ENCODE data around the gene PTGER2.
A peak's percentile ranks its signal among the peaks of the same experiment; 100 is the strongest.

Gene PTGER2, protein sequence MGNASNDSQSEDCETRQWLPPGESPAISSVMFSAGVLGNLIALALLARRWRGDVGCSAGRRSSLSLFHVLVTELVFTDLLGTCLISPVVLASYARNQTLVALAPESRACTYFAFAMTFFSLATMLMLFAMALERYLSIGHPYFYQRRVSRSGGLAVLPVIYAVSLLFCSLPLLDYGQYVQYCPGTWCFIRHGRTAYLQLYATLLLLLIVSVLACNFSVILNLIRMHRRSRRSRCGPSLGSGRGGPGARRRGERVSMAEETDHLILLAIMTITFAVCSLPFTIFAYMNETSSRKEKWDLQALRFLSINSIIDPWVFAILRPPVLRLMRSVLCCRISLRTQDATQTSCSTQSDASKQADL

DNA sequence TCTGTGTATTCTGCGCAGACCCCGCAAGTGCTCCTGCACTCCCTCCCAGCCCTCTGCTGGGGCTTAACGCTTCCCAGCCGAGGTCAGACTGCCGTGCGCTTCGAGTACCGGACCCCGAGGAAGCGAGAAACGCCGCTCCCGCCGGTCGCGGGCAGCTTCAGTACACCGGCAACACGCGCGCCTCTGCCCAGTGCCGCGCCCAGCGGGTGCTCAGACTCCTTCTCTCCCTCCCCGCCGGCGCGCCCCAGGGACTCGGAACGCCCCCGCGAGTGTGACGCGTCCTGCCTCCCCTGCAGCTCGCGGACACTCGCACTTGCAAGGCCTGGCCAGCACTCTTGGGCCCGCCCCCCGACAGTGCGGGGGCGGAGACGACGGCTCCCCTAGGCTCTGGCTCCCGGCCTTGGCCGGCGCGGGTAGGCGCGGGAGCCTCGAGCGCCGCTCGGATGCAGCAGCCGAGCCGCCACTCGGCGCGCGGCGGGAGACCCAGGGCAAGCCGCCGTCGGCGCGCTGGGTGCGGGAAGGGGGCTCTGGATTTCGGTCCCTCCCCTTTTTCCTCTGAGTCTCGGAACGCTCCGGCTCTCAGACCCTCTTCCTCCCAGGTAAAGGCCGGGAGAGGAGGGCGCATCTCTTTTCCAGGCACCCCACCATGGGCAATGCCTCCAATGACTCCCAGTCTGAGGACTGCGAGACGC lies at the start of gene PTGER2:
Gene PTGER2 (plus strand): TSS at position 410 of the 692 bp plus-strand sequence. CDS start 237 bp downstream, at position 647.
- FAIRE-seq (peak; percentile 98), DNase-seq (ENCODE audit: insufficient read length, low spot score) (peak; percentile 90)

DNA sequence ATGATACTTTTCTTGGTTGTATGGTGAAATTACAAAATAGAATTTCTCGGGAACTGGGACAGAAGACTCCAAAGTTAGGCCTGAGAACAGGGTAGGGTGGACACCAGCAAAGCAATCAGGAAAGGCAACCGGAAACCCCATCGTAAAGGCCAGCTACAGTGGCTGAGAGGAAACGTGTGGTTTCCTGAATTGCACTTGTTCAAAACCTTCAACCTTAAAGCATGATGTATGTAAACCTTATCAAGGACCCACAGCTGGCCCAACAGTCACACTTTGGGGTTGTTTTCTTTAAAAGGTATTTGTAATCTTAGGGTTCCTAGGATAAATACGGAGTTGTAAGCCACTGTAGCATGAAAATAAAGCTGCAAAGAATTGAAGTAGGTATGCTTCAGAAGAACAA lies 48.9 kb upstream of the PTGER2 start:
- FAIRE-seq, result no peak
- DNase-seq (ENCODE audit: insufficient read length, low spot score), result no peak

DNA sequence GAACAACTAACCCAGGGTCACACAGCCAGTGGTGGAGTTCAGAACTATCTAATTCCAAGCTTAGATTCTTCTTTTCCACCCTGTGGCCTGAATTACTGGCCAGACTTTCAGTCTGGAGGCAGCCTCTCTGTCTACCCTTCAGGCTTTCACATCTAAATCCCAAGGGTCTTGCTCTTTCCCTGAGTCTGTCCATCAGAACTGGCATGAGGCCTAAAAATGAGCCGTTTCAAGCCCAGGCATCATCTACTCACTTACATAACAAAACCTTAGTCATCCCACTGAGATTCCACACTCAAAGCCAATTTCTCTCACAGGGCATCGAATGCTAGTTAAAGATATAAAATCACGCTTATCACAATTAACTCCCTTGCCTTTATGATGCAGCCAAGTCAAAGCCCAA lies 47.9 kb upstream of the PTGER2 start:
- DNase-seq (ENCODE audit: insufficient read length, low spot score) (no peak), FAIRE-seq (peak; percentile 75)

DNA sequence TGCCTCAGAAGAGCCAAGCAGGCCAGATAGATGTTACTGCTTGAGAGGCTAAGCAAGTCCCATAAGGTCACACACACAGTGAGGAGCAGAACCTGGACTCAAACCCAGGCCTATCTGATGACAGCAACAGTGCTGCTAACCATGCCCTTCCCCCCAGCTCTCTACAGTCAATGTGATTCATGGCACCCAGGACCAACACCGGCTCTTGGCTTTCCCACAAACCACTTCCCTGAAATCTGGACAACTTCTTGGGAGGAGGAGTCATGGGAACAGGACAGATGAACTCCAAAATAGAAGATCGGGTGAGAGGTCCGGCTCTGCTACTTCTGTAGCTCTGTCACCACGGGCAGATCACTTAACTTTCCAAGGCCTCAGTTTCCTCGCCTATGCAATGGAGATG lies 47.3 kb upstream of the PTGER2 start:
- FAIRE-seq (peak; percentile 23), DNase-seq (ENCODE audit: insufficient read length, low spot score) (no peak)

DNA sequence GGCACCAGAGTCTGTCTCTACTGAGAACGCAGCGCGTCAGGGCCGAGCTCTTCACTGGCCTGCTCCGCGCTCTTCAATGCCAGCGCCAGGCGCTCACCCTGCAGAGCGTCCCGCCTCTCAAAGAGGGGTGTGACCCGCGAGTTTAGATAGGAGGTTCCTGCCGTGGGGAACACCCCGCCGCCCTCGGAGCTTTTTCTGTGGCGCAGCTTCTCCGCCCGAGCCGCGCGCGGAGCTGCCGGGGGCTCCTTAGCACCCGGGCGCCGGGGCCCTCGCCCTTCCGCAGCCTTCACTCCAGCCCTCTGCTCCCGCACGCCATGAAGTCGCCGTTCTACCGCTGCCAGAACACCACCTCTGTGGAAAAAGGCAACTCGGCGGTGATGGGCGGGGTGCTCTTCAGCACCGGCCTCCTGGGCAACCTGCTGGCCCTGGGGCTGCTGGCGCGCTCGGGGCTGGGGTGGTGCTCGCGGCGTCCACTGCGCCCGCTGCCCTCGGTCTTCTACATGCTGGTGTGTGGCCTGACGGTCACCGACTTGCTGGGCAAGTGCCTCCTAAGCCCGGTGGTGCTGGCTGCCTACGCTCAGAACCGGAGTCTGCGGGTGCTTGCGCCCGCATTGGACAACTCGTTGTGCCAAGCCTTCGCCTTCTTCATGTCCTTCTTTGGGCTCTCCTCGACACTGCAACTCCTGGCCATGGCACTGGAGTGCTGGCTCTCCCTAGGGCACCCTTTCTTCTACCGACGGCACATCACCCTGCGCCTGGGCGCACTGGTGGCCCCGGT lies 46.4 kb upstream of the PTGER2 start, which contains the start of gene PTGDR:
Gene PTGDR (plus strand): TSS at position 198 of the 778 bp plus-strand sequence. CDS start 117 bp downstream, at position 315.
- no peak for FAIRE-seq
- DNase-seq (ENCODE audit: insufficient read length, low spot score), result no peak

DNA sequence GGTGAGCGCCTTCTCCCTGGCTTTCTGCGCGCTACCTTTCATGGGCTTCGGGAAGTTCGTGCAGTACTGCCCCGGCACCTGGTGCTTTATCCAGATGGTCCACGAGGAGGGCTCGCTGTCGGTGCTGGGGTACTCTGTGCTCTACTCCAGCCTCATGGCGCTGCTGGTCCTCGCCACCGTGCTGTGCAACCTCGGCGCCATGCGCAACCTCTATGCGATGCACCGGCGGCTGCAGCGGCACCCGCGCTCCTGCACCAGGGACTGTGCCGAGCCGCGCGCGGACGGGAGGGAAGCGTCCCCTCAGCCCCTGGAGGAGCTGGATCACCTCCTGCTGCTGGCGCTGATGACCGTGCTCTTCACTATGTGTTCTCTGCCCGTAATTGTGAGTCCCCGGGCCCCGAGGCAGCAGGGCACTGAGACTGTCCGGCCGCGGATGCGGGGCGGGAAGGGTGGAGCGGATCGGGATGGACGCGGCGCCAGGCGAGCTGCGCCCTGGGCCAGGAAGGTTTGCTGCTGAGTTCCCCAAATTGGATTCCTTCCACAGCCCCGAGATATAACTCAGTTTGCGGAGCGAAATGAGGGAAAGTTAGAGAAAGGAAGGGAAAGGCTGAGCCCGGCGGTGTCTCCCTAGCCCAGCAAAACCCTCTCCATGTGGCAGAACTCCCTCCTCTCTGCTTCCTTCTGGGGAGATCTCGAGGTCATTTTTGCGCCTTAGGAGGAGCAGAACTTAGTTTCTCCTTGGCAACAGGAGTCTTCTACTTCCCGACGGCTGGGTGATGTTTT lies 45.6 kb upstream of the PTGER2 start:
- DNase-seq (ENCODE audit: insufficient read length, low spot score), result no peak
- FAIRE-seq, result peak; percentile 9

DNA sequence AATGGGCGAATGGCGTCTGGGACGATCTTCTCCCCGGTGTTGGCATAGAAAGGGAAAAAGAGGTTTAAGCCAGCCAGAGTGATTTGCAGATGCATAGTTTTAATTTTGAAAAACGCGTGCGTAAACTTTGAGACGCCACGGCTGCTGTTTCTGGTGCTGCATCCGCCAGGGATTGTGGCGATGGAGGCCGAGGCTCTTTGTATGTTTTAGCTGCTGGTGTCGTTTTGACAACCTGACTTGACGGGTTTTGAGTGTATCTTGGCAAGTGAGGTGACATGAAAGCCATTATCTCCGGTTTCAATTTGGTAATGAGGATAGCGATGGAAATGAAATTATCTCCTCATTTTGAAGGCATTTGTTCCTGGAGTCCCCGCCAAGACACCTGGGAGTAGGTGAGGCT lies 45.0 kb upstream of the PTGER2 start:
- peak; percentile 57 for FAIRE-seq
- no peak for DNase-seq (ENCODE audit: insufficient read length, low spot score)

DNA sequence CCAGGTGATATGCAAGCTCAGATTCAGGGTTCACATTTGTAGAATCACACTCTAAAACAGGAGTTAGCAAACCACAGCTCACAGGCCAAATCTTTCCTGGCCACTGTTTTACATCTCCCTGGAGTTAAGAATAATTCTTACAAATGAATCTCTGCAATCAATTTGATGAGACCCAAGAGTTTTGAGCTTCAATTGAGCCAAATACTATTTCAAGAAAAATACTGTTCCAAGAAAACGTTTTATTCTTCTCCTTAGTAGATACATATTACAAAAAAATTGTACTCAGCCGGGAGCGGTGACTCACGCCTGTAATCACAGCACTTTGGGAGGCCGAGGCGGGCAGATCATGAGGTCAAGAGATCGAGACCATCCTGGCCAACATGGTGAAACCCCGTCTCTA lies 44.1 kb upstream of the PTGER2 start:
- no peak for FAIRE-seq
- DNase-seq (ENCODE audit: insufficient read length, low spot score), result no peak

DNA sequence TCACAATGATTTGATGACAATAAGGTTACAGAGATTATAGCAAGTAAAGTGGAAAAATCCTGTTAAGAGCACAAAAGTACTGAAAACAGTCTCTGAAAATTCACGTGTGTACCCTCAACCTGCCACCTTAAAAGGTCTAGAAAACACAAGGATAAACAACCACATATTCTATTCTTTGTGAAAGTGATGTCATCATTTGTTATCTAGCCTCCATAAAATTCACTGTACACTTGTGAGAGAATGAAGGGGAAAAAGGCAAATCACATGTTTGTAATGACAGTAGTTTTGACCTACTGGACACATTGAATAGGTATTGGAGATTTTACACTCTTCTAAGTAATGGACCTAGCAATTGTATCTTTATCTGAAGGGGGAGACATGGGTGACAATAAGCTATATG lies 42.6 kb upstream of the PTGER2 start:
- FAIRE-seq (no peak), DNase-seq (ENCODE audit: insufficient read length, low spot score) (no peak)

DNA sequence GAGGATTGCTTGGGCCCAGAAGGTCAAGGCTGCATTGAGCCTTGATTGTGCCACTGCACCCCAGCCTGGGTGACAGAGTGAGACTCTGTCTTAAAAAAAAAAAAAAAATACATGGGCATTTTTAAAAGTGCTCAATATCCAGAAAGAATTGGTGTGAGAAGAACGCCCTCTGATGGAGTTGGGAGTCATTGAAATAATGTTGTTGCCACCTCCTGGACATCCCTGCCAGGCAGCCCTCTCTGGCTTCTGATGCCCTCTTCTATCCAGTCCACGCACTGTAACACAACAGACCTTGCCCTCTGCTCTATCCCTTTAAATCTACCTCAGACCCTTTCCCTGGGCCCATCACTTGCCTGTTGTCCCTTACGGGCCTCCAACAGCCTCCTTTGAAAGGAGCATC lies 41.7 kb upstream of the PTGER2 start:
- DNase-seq (ENCODE audit: insufficient read length, low spot score), result peak; percentile 63

DNA sequence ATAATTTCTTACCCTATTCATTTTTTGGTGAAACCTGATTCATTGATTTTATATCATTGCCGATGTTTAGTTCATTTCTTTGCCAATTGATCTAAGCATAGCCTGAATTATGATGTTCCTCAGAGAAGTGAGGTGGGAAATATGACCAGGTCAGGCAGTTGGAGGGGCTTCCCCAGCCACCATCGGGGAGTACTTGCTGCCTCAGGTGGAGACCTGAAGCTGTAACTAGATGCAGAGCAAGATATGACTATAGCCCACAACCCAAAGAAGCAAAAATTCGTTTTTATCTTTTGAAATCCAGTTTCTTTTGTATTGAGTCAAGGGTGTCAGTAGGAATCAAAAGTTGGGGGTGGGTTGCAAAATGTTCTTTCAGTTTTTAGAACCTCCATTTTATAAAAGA lies 38.7 kb upstream of the PTGER2 start:
- FAIRE-seq (no peak), DNase-seq (ENCODE audit: insufficient read length, low spot score) (no peak)

More for the DNA sequence above, 41.7 kb upstream of the PTGER2 start:
- no peak for FAIRE-seq

DNA sequence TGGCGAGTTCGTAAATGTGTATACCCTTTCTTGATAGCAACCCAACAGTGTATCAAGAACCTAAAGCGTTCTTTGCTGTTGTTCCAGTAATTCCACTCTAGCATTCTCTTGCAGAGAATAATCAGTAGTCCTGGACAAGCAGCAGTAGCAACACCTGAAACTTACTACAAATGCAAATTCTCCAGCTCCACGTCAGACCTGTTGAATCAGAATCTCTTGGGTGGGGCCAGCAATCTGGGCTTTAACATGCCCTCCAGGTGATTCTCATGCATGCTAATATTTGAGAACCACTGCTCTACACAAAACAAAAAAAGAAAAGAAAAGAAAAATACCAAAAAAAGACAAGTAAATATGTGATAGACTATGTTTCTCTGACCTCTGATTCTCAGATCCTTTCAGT lies 36.6 kb upstream of the PTGER2 start:
- FAIRE-seq, result no peak
- DNase-seq (ENCODE audit: insufficient read length, low spot score), result no peak

DNA sequence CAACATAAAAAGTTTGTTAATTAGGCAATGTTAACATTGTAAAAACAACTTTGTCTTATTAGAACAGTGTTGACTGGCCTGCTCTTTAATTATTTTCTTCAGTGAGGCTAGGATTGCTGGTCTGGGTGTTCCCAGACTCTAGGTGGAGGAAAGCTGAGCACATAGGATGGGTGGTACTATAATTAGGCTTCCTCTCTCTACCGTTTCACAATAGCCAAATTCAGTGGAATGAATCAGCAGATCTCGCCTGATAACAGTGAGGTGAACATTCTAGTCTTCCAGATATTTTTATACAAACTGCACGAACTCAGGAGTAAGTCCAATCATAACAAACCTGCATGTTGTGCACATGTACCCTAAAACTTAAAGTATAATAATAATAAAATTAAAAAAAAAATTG lies 34.7 kb upstream of the PTGER2 start:
- FAIRE-seq (no peak), DNase-seq (ENCODE audit: insufficient read length, low spot score) (no peak)

DNA sequence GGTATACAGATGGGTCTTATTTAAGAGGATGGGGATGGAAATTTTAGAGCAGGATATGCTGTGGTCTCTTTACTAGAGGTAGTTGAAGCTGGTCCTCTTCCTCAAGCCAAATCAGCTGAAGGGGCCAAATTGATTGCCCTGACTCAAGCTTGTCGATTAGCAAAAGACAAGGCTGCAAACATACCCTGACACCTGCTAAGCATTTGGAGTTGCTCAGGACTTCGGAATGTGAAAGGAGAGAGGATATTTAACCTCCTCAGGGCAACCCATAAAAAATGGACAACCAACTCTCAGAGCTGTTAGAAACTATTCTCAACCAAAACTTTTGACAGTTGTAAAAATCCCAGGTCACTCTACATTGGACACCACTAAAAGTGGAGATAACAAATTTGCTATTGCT lies 31.0 kb upstream of the PTGER2 start:
- DNase-seq (ENCODE audit: insufficient read length, low spot score) (no peak), FAIRE-seq (no peak)

DNA sequence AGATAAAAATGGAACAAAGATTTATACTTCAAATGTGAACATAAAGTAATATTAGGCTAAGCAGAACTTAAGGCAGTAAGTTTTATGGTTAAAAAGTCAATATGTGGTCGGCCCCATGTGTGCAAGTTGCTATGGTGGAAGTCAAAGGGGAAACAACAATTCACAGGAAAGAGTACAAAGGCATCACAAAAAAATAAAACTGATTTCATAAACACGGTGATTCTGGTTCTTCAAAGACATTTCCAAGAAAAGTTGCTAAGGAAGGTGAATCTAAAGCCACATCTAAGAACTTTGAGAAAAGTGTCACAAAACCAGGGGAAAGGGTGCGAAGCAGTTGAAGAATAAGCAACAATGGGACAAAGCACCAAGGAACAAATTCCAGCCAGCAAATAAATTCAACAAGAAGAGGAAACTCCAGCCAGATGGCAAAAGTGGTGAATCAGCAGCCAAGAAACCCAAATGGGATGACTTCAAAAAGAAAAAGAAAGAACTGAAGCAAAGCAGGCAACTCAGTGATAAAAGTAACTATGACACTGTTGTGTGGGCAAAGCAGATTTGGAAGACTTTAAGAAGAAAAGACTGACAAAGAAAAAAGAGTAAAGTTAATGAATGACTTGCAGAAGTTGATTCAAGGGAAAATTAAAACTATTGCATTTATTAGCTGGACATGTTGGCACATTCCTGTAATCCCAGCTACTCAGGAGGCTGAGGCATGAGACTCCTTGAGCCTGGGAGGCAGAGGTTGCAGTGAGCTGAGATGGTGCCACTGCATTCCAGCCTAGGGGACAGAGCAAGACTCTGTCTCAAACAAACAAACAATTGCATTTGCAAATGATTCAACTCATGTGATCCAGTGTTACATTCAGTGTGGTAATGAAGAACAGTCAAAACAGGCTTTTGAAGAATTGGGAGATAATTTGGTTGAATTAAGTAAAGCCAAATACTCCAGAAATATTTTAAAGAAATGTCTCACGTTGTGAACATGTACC lies 27.2 kb upstream of the PTGER2 start:
- DNase-seq (ENCODE audit: insufficient read length, low spot score), result no peak
- no peak for FAIRE-seq

DNA sequence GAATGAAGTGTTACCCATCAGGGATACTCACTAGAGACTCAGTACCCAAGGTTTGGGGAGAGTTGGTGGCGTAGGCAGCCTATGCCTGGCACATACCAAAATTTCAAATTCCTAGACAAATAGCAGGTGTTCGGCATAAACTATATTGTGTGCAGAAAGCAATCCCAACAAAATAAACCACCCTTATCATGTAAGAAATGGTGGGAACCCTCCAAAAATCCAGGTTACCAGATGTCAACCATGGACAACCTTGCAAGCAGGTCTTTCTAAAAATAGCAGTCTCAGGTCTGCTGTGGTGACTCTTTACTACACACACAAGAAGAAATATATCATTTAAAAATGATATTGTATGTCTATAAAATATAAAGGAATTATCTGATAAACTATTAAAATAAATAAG lies 17.7 kb upstream of the PTGER2 start:
- FAIRE-seq (peak; percentile 66), DNase-seq (ENCODE audit: insufficient read length, low spot score) (no peak)

DNA sequence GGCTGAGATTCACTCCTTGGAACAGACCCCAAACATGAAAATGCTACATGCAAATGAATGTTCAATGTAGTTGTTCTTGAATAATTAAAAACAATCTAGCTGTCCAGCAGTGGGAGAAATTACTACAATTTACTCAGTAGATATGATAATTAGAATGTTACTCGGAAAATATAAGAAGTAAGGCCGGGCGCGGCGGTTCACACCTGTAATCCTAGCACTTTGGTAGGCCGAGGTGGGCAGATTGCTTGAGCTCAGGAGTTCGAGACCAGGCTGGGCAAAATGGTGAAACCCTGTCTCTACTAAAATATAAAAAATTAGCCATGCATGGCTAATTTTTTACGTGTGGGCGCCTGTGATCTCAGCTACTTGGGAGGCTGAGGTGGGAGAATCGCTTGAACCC lies 15.3 kb upstream of the PTGER2 start:
- no peak for FAIRE-seq
- no peak for DNase-seq (ENCODE audit: insufficient read length, low spot score)

DNA sequence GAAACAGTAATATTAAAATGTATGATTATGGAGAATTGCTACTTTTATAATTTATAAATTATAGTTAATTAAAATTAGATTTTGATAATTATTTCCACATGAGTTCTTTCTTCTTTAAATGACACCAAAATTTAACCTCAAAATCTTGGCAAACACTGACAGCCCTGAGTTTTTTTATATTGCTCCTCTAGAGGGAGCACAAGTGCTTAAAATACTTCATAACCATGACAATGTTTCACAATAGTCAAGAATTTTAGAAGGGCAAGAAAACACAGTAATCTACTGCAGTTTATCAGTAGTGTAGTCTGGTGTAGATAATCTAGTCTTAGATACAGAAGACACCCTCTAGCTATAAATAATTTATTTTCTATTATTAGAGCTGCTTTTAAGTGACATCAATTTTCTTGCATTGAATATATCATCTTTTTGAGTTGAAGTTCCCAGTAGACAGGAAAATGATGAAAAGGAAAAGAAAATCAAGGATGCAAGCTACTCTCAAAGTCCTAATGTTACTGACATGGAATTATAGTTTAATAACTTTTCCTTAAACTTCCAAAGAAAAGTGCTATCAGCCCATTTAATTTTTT lies 14.3 kb upstream of the PTGER2 start:
- FAIRE-seq (peak; percentile 38), DNase-seq (ENCODE audit: insufficient read length, low spot score) (peak; percentile 78)

DNA sequence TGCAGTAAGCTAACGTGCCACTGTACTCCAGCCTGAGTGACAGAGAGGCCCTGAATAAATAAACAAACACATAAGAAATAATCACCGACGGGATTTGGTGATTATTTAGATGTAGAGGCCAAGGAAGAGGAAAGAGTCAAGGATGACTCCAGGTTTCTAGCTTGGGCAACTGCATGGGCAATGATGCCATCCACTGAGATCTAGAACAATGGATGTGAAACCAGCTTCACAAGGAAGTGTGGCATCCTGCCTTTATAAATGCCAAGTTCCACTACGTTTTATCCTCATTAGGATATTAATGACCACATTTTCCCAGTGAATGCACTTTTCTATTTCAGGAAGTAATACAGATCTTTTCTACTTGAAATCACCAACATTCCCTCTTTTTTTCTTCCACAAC lies 10.9 kb upstream of the PTGER2 start:
- FAIRE-seq, result no peak

More for the DNA sequence above, 10.9 kb upstream of the PTGER2 start:
- DNase-seq (ENCODE audit: insufficient read length, low spot score), result no peak
